Measurements from ENCODE around the gene PRDM15.

DNA sequence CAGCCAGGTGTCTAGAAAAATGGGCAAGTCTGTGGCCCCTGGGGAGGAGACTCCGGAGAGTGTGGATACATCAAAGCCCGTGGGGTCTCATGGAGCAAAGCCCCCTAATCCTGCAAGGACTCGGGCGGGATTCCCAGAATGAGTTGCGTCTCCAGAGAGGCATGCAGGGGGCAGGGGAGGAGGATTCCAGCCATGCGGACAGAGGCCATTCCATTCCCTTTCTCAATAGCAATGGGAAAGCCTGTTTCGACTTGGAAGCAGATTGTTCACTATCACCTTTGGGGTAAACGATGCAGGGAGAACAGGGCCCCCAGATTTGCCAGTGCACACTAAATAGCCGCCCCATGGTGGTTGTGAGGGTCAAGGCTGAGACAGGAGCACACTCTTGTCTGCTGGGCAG, 15.4 kb upstream of the PRDM15 start:
- TF ChIP-seq, protein P1, sequence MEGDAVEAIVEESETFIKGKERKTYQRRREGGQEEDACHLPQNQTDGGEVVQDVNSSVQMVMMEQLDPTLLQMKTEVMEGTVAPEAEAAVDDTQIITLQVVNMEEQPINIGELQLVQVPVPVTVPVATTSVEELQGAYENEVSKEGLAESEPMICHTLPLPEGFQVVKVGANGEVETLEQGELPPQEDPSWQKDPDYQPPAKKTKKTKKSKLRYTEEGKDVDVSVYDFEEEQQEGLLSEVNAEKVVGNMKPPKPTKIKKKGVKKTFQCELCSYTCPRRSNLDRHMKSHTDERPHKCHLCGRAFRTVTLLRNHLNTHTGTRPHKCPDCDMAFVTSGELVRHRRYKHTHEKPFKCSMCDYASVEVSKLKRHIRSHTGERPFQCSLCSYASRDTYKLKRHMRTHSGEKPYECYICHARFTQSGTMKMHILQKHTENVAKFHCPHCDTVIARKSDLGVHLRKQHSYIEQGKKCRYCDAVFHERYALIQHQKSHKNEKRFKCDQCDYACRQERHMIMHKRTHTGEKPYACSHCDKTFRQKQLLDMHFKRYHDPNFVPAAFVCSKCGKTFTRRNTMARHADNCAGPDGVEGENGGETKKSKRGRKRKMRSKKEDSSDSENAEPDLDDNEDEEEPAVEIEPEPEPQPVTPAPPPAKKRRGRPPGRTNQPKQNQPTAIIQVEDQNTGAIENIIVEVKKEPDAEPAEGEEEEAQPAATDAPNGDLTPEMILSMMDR (IDR thresholded peaks at IDR 0.05): no peak
- TF ChIP-seq POLR2A (IDR thresholded peaks at IDR 0.05): no peak

Measured in stomach (tissue), 4 donors.